ENCODE results near the gene DCLRE1C. TPM values are rescaled to one million over a fixed set of nuclear protein-coding genes. Genes with fewer than 3 reads are reported as not detected.
"Not testable (repeated sequence)": the region's sequence is repeated elsewhere in the genome, so short reads cannot be mapped to it uniquely, and the experiment has no call there.

DCLRE1C gene
- 10 to 100 TPM; 10.5 to 22.6 (median 16.6) TPM for total RNA-seq

GRCh38 chr10:14954001-14954770 lies at the start of gene DCLRE1C:
Gene DCLRE1C (minus strand): TSS chr10:14954096. CDS start chr10:14954010, 86 bp downstream.
- no peaks in the 10 kb centered on the region for H3K36me3 ChIP-seq
- peak within 1 kb of the TSS; percentile 80 to 95 for H3K4me3 ChIP-seq
- intact Hi-C loops (cut with DNase I; ENCODE audit: low total_unique reads), result loop anchor here (10.0 kb wide), 1 partner anchor 151 kb away; no protein-coding TSS in a partner anchor
- DNase-seq, result peak; percentile 84 to 87
- H3K4me1 ChIP-seq, result peaks cover 8 to 9% of the 10 kb centered on the region in 2 donors
- no peaks in the 10 kb centered on the region for H3K27me3 ChIP-seq
- H3K9me3 ChIP-seq, result no peaks in the 10 kb centered on the region
- H3K27ac ChIP-seq, result peak within 1 kb of the TSS; percentile 73 to 92
- TF ChIP-seq CTCF (IDR thresholded peaks at IDR 0.05) (no peak), POLR2A (IDR thresholded peaks at IDR 0.05) (peak; percentile 23 to 37)

GRCh38 chr10:14995964-14996565 lies 42.2 kb upstream of the DCLRE1C start:
- no peaks in the 10 kb centered on the region for H3K36me3 ChIP-seq
- no peak for TF ChIP-seq CTCF (IDR thresholded peaks at IDR 0.05)
- TF ChIP-seq POLR2A (IDR thresholded peaks at IDR 0.05), result no peak
- H3K27me3 ChIP-seq, result no peaks in the 10 kb centered on the region
- H3K4me3 ChIP-seq, result no peak overlapping the region
- no peaks in the 10 kb centered on the region for H3K4me1 ChIP-seq
- no peaks in the 10 kb centered on the region for H3K9me3 ChIP-seq
- H3K27ac ChIP-seq, result no peak overlapping the region
- DNase-seq, result no peak
- intact Hi-C loops (cut with DNase I; ENCODE audit: low total_unique reads), result no loop called here

GRCh38 chr10:14993500-14994455 lies 39.9 kb upstream of the DCLRE1C start:
- H3K9me3 ChIP-seq; H3K36me3 ChIP-seq; H3K4me1 ChIP-seq; H3K4me3 ChIP-seq; H3K27ac ChIP-seq; DNase-seq; H3K27me3 ChIP-seq; intact Hi-C loops (cut with DNase I; ENCODE audit: low total_unique reads): not testable (repeated sequence)

GRCh38 chr10:14992336-14992735 lies 38.4 kb upstream of the DCLRE1C start:
- intact Hi-C loops (cut with DNase I; ENCODE audit: low total_unique reads); H3K27me3 ChIP-seq; H3K27ac ChIP-seq; H3K9me3 ChIP-seq; H3K36me3 ChIP-seq; H3K4me1 ChIP-seq; H3K4me3 ChIP-seq; DNase-seq: not testable (repeated sequence)

- H3K9me3 ChIP-seq; H3K27me3 ChIP-seq; H3K4me3 ChIP-seq; H3K27ac ChIP-seq; H3K36me3 ChIP-seq; DNase-seq; intact Hi-C loops (cut with DNase I; ENCODE audit: low total_unique reads); H3K4me1 ChIP-seq: not testable (repeated sequence)
These were observed 37.3 kb upstream of the DCLRE1C start for GRCh38 chr10:14991035-14991749.

GRCh38 chr10:14989552-14989951 lies 35.7 kb upstream of the DCLRE1C start:
- DNase-seq; H3K4me3 ChIP-seq; H3K27me3 ChIP-seq; H3K27ac ChIP-seq; H3K9me3 ChIP-seq; intact Hi-C loops (cut with DNase I; ENCODE audit: low total_unique reads); H3K36me3 ChIP-seq; H3K4me1 ChIP-seq: not testable (repeated sequence)
